Right cardiac atrium (tissue), 5 donors: ENCODE data around the gene HOXA6. TPM values are rescaled to one million over a fixed set of nuclear protein-coding genes. Genes with fewer than 3 reads are reported as not detected.

ENCODE experiments used
- ATAC-seq, 2 donors: fragments of 200-7000 bp; cut with Tn5 transposase; one replicate each; pipeline versions ENCODE4 v1.8.0 to v1.9.1; 2020; ENCODE audit warnings: moderate library complexity in 2 of 2, mild to moderate bottlenecking in 1 of 2
- DNase-seq, 3 donors: peaks; one replicate each; pipeline ENCODE4 v3.0.0-alpha.2; 2020
- H3K27ac ChIP-seq: one replicate; pipeline ENCODE4 v1.5.1; 2013; ENCODE audit warnings: mild to moderate bottlenecking, low read length, control low read depth, moderate library complexity
- H3K27me3 ChIP-seq: one replicate; pipeline ENCODE4 v1.6.1; 2013; ENCODE audit not compliant: control insufficient read depth, insufficient read depth
- H3K4me1 ChIP-seq: one replicate; pipeline ENCODE4 v1.6.1; 2013; ENCODE audit warnings: low read length; ENCODE audit not compliant: control insufficient read depth, insufficient read depth
- H3K4me3 ChIP-seq: one replicate; pipeline ENCODE4 v1.5.1; 2013; ENCODE audit warnings: low read length, control low read depth
- H3K9me3 ChIP-seq: one replicate; pipeline ENCODE4 v1.6.1; 2013; ENCODE audit warnings: low read length; ENCODE audit not compliant: control insufficient read depth
- WGBS: extraction: QIAGEN DNeasy Blood & Tissue Kit; methylation state at CpG from one replicate; pipeline ENCODE4 v1.1.7; 2013; 5-methylcytosine and 5-hydroxymethylcytosine counted together
- intact Hi-C, 4 donors: fragments of 100-400 bp; cut with DNase I; formaldehyde crosslinking; loops; one replicate each; pipeline versions ENCODE4 v1.11.0 to v1.14.0; 2022 to 2023
- polyA plus RNA-seq: library from polyadenylated mRNA; stranded (reverse); fragments of 200-250 nt; gene quantifications from one replicate; pipeline ENCODE4 v1.2.3, GENCODE V29; 2013
- total RNA-seq, 4 donors: library from RNA; stranded (reverse); fragmentation: NEBNext Ultra II Directional; extraction: Animal tissue kit (Norgen Biotek cat#: 25700); gene quantifications; one replicate each; pipeline ENCODE4 v1.2.1, GENCODE V29; 2021
- donor health status: healthy with polysubstance abuse.
- donor health status: DM: no; HTN: yes; CAD: no.
- donor health status: DM: no; HTN: no; CAD: no.
- donor health status: DM: no; HTN: yes; CAD: no; lungs with severe emphysema.
- donor health status: DM: yes; HTN: yes; CAD: no.

Gene HOXA6
- total and polyA plus RNA-seq, 5 donors: not detected

DNA sequence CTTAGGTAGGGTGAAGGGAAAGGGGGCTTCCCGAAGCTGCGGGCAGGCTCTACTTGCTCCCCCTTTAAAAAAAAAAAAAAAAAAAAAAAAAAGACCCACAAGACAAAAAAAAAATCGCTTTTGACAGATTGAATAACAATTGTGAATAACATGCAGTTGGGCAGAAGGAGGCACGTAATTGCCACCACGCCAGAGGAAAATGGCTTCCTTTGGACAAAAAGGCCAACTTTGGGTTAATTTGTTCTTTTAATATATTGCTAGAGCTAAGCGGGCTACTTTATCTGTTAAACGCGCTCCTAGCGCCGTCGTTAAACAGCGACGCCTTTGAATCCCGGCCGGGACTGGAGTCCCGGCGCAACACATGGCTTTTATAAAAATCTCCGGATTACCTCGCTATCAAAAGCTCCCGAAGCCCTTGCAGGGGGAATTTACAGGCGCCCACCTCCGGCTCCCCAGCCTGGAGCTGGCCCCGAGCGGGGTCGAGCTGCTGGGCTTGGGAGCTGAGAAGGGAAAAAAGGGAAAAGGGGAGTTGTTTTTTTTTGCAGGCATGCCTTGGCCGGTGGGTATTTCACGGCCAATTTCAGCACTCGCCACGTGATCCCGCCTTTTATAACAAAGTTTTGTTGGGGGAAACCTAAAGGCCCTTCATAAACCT lies 36.2 kb upstream of the HOXA6 start:
- peaks cover 5% of the 10 kb centered on the region for H3K4me1 ChIP-seq
- peak in 2 of 3 donors; percentile 40 to 47 for DNase-seq
- H3K27ac ChIP-seq: no peak overlapping the region
- H3K9me3 ChIP-seq: no peaks in the 10 kb centered on the region
- no peak for ATAC-seq
- intact Hi-C loops: no loop called here
- no peaks in the 10 kb centered on the region for H3K27me3 ChIP-seq
- 4% methylated on average over 30 of the region's 30 CpGs for WGBS
- H3K4me3 ChIP-seq: peak overlapping the region; percentile 41

DNA sequence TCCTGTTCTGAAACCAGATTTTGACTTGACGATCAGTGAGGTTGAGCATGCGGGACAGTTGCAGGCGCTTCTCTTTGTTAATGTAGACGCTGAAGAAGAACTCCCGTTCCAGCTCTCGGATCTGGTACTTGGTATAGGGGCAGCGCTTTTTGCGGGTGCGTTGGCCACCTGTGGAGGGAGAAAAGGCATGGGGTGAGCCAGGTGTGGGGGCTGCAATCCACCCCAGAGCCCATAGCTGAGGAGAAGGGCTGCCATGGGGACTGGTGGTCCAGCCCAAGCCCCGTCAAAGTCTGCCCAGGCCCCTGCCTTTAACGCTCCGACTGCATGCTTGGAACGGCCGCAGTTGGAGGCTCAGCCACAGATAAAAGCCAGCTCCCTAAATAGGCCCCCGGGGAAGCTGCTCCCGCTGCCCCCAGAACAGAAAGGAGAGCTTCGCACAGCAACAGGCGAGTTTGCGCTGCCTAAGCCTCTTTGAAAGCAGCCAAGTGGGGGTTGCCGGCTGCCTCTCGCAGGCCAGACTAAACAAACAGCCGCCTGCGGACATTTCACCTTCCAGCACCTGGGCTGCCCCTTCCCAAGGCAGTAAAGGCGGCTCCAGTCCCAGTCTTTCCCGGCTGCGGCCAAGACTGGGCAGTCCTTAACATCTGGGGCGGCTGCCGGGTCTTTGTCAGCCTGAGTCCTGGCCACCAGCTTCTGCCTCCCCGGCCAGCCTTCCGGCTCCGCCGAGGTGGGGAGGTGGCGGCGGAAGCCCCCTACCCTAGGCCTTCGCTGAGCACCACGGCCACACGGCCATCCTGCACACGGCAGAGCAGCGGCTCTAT lies 35.5 kb upstream of the HOXA6 start:
- DNase-seq: peak in 2 of 3 donors; percentile 10 to 36
- 8% methylated on average over 39 of the region's 39 CpGs for WGBS
- intact Hi-C loops: no loop called here
- Histone ChIP-seq H3K27ac (no peak overlapping the region), H3K4me3 (no peak overlapping the region), H3K4me1 (peaks cover 2% of the 10 kb centered on the region), H3K9me3 (no peaks in the 10 kb centered on the region), H3K27me3 (no peaks in the 10 kb centered on the region)
- ATAC-seq: no peak

DNA sequence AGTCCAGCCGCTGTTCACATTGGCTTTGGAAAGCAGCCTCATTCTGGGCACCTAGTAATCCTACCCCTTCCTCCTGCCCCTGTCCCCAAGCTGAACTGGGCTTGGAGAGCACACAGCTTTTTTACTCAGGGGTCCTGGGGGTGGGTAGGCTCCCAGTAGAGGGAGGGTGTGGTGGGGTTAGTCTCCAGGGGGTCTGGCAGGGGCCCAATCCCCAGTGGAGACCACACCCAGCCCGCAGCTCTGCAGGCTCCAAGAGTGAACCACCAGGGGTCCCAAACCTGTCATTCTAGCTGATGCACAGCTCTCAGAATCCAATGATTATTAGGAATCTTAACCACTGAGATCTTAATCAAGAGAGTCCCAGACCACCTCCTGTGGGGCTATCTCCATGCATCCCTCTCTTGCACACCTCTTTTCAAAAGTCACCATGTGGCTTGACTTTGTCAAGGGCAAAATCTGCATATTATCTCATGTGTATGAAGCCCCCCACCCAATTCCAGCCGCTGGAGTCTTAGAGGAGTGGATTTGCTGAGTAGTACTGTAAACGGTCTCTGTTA lies 34.8 kb upstream of the HOXA6 start:
- H3K4me1 ChIP-seq: peaks cover 2% of the 10 kb centered on the region
- H3K27me3 ChIP-seq: peaks cover 5% of the 10 kb centered on the region
- 26% methylated on average over 4 of the region's 4 CpGs for WGBS
- no peak overlapping the region for H3K27ac ChIP-seq
- intact Hi-C loops: no loop called here
- H3K4me3 ChIP-seq: no peak overlapping the region
- DNase-seq (peak in 1 of 3 donors; percentile 37), ATAC-seq (no peak)
- H3K9me3 ChIP-seq: no peaks in the 10 kb centered on the region

GRCh38 chr7:27181795-27182275 lies 34.3 kb upstream of the HOXA6 start:
- no peaks in the 10 kb centered on the region for H3K9me3 ChIP-seq
- H3K27me3 ChIP-seq: peaks cover 5% of the 10 kb centered on the region
- no peak overlapping the region for H3K4me3 ChIP-seq
- DNase-seq: no peak
- H3K27ac ChIP-seq: no peak overlapping the region
- ATAC-seq: no peak
- 47% methylated on average over 4 of the region's 4 CpGs for WGBS
- intact Hi-C loops: no loop called here
- H3K4me1 ChIP-seq: peaks cover 2% of the 10 kb centered on the region

DNA sequence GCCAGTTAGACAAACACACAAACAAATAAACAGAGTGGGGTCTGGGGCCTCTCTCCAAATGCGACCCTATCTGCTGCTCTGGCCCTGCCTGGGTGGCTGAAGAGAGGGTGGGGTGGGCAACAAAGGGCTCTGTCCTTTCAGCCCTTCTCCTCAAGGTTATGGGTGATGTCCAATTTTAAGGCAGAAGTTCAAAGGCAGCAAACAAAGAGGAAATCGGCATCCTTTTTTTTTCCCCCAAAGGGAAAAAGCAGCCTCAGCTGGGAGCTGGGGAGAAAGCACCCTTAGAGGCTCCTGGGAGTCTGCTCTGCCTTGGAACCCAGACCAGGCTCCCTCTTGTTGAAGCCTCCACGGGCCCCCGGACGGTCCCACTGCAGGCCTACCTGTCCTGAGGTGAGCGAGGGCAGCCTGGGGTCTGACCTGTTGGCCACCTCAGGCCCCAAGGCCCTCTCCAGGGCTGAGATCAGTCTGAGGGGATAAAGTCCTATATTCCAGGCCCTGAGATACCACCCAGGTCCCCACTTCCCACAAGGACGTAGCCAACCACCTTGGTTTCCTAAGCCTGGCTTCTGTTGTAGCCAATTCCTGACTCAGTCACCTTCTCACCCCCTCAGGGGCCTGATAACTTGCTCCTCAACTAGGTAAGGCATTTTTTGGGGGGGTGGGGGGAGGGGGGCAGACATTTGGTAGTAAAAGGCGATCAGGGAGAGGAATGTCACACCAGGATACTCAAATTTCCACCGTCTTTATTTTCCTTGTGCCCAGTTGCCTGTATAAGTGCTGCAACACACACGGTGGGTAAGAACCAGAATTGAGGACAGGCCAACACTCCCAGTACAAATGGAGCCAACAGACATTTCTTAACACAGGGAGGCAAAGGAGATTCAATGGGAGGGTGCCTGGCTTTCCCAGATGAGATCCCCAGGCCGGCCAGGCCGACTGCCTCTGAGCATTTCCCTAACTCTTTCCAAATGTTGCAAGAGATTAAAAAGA lies 33.2 kb upstream of the HOXA6 start:
- ATAC-seq (no peak), DNase-seq (peak in 1 of 3 donors; percentile 37)
- WGBS: 50% methylated on average over 12 of the region's 12 CpGs
- no peak overlapping the region for H3K4me3 ChIP-seq
- intact Hi-C loops: no loop called here
- no peak overlapping the region for H3K27ac ChIP-seq
- peaks cover 5% of the 10 kb centered on the region for H3K27me3 ChIP-seq
- H3K9me3 ChIP-seq: no peaks in the 10 kb centered on the region
- H3K4me1 ChIP-seq: peaks cover 2% of the 10 kb centered on the region

GRCh38 chr7:27179503-27180430 lies 32.2 kb upstream of the HOXA6 start:
- 7% methylated on average over 56 of the region's 56 CpGs for WGBS
- peaks cover 2% of the 10 kb centered on the region for H3K4me1 ChIP-seq
- intact Hi-C loops: no loop called here
- H3K27ac ChIP-seq: no peak overlapping the region
- peak overlapping the region; percentile 11 for H3K4me3 ChIP-seq
- peak; percentile 56 to 82 (median 81) for DNase-seq
- no peaks in the 10 kb centered on the region for H3K9me3 ChIP-seq
- ATAC-seq: peak; percentile 34 to 70
- peaks cover 5% of the 10 kb centered on the region for H3K27me3 ChIP-seq

DNA sequence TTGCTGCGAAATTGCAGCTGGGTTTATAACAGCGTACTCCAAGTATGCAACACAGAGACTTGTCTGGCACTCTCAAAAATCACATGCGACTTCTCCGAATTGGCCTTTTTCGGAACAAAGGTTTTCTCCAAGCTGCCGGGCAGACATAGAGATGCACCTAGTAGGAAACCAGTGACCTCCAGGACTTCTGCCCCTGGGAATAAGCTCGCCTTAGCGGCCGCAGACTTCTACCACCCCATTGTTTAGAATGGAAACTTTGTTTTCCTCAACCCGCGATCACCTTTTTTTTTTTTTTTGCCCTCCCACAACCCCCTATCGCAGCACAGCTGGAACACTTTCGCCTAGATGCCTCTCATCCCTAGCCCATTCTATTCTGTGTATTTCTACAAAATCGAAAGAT lies 31.5 kb upstream of the HOXA6 start:
- whole genome bisulfite sequencing: 38% methylated on average over 14 of the region's 14 CpGs
- no peaks in the 10 kb centered on the region for H3K4me1 ChIP-seq
- H3K9me3 ChIP-seq: no peaks in the 10 kb centered on the region
- intact Hi-C loops: no loop called here
- DNase-seq (peak in 1 of 3 donors; percentile 37), ATAC-seq (no peak)
- H3K27ac ChIP-seq: no peak overlapping the region
- H3K27me3 ChIP-seq: peaks cover 5% of the 10 kb centered on the region
- no peak overlapping the region for H3K4me3 ChIP-seq

DNA sequence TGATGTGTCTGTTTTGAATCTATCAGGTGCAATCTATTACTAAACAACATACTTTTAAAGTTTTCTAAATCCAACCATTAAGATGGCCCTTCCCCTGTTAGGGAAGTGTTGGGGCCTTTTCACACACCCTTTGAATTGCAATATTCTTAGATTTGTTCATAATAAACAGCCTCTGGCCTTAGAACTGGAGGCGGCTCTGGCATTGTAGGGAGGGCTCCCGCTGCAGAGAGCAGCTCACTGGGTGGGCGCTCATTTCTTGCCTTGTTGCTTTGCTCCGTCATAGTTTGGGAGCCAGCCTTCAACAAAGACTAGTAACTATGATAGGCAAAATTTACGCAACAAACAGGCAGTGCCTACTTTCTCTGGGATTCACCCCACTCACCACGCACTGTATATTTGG lies 30.8 kb upstream of the HOXA6 start:
- WGBS: 77% methylated on average over 6 of the region's 6 CpGs
- Histone ChIP-seq H3K27ac (no peak overlapping the region), H3K4me3 (no peak overlapping the region), H3K27me3 (peaks cover 5% of the 10 kb centered on the region), H3K4me1 (no peaks in the 10 kb centered on the region), H3K9me3 (no peaks in the 10 kb centered on the region)
- ATAC-seq: no peak
- DNase-seq: peak in 1 of 3 donors; percentile 13
- intact Hi-C loops: no loop called here

- 85% methylated on average over 5 of the region's 5 CpGs for WGBS
- intact Hi-C loops: no loop called here
- ATAC-seq (no peak), DNase-seq (no peak)
- Histone ChIP-seq H3K27ac (no peak overlapping the region), H3K4me1 (no peaks in the 10 kb centered on the region), H3K27me3 (peaks cover 5% of the 10 kb centered on the region), H3K4me3 (no peak overlapping the region), H3K9me3 (no peaks in the 10 kb centered on the region)
Observed at GRCh38 chr7:27177795-27178320, 30.3 kb upstream of the HOXA6 start.
